A673 (cell line): ENCODE measurements around the gene CFL2. TPM values are rescaled to one million over a fixed set of nuclear protein-coding genes. Genes with fewer than 3 reads are reported as not detected.
A peak's percentile ranks its signal among the peaks of the same experiment; 100 is the strongest.

ENCODE experiments used
- BruUV-seq: library from RNA; stranded (reverse); fragments of 400-500 nt; replicated peaks from 2 replicates; lab custom pipeline; 2021; lab: Mats Ljungman, UMichigan
- CTCF ChIA-PET: fragments of 300-600 bp; sonication (Branson Sonifier 250); formaldehyde crosslinking; loops from one replicate; lab custom pipeline; 2022; ENCODE audit warnings: antibody characterized with exemption; lab: Charles Lee
- POLR2A ChIA-PET: fragments of 300-600 bp; sonication (Branson Sonifier 250); formaldehyde crosslinking; loops from one replicate; lab custom pipeline; 2022; ENCODE audit warnings: antibody characterized with exemption; ENCODE audit not compliant: low non-redundant PET; lab: Charles Lee
- DNase-seq: peaks from one replicate; pipeline ENCODE4 v3.0.0-alpha.2; 2015; ENCODE audit warnings: low spot score
- H3K27ac ChIP-seq: fragments of 200-600 bp; sonication (generic); 2 replicates; pipeline ENCODE4 v1.5.1; 2016; ENCODE audit warnings: mixed run types, low read depth, mild to moderate bottlenecking, mixed read lengths, antibody characterized with exemption, low read length; ENCODE audit not compliant: poor library complexity, severe bottlenecking
- H3K27me3 ChIP-seq: fragments of 200-600 bp; sonication (generic); replicated peaks from 2 replicates; pipeline ENCODE4 v1.6.1; 2017; ENCODE audit warnings: mixed run types, low read depth, mild to moderate bottlenecking, mixed read lengths, antibody characterized with exemption, low read length; ENCODE audit not compliant: insufficient read depth, poor library complexity
- H3K36me3 ChIP-seq: fragments of 200-600 bp; sonication (generic); 2 replicates; pipeline ENCODE4 v1.6.1; 2016; ENCODE audit warnings: mixed run types, mild to moderate bottlenecking, mixed read lengths, antibody characterized with exemption, low read length; ENCODE audit not compliant: insufficient read depth, poor library complexity, severe bottlenecking
- H3K4me1 ChIP-seq: fragments of 200-600 bp; sonication (generic); 2 replicates; pipeline ENCODE4 v1.6.1; 2017; ENCODE audit warnings: mixed run types, mild to moderate bottlenecking, mixed read lengths, antibody characterized with exemption, low read length; ENCODE audit not compliant: insufficient read depth, poor library complexity, severe bottlenecking
- H3K4me3 ChIP-seq: fragments of 200-600 bp; sonication (generic); 2 replicates; pipeline ENCODE4 v1.5.1; 2016; ENCODE audit warnings: low read depth, mixed run types, mild to moderate bottlenecking, mixed read lengths, low read length; ENCODE audit not compliant: poor library complexity, severe bottlenecking
- H3K9me3 ChIP-seq: fragments of 200-600 bp; sonication (generic); 2 replicates; pipeline ENCODE4 v1.6.1; 2016; ENCODE audit warnings: mixed run types, low read depth, mild to moderate bottlenecking, mixed read lengths, antibody characterized with exemption, low read length; ENCODE audit not compliant: poor library complexity, severe bottlenecking
- CTCF ChIP-seq: fragments of 300-800, 200-600 bp; sonication (generic); conservative IDR thresholded peaks from 2 replicates; pipeline ENCODE4 v1.5.1; 2017; ENCODE audit warnings: low read depth, mild to moderate bottlenecking, antibody characterized with exemption, low read length, moderate library complexity, mixed read lengths
- EZH2 ChIP-seq: fragments of 200-600 bp; sonication (generic); IDR thresholded peaks from 2 replicates; pipeline ENCODE4 v1.6.1; 2017; ENCODE audit warnings: borderline replicate concordance, low read depth, mild to moderate bottlenecking, mixed read lengths, antibody characterized with exemption, low read length; ENCODE audit not compliant: poor library complexity, severe bottlenecking
- intact Hi-C: fragments of 100-400 bp; cut with micrococcal nuclease; formaldehyde crosslinking; loops from one replicate; pipeline ENCODE4 v1.10.0; 2022; ENCODE audit not compliant: unreplicated experiment
- total RNA-seq: library from RNA; stranded (reverse); gene quantifications from 2 replicates; pipeline ENCODE4 v1.2.3, GENCODE V29; 2021

CFL2 gene
- total RNA-seq, 1 experiment from 2014 or later = 89.4 TPM

- DNase-seq = peak; percentile 23
- no peaks in the 10 kb centered on the region for H3K9me3 ChIP-seq
- no peaks in the 10 kb centered on the region for H3K27me3 ChIP-seq
- POLR2A ChIA-PET = no interaction called here
- no TSS peak for BruUV-seq
- no peaks in the 10 kb centered on the region for H3K36me3 ChIP-seq
- H3K4me1 ChIP-seq = peaks cover 11% of the 10 kb centered on the region
- CTCF ChIA-PET = interaction anchor here (0.6 kb wide), 1 partner anchor 30 kb away, joined by 3 read pairs; no protein-coding TSS in a partner anchor
- H3K27ac ChIP-seq = no peak overlapping the region
- TF ChIP-seq EZH2 = no peak
- no peak for TF ChIP-seq CTCF
- intact Hi-C loops = no loop called here
- H3K4me3 ChIP-seq = no peak overlapping the region
Measured at GRCh38 chr14:34693228-34693939, 21.0 kb downstream of the CFL2 start.

- DNase-seq = no peak
- Histone ChIP-seq H3K4me3 (no peak overlapping the region), H3K27me3 (no peaks in the 10 kb centered on the region), H3K4me1 (peaks cover 11% of the 10 kb centered on the region), H3K36me3 (no peaks in the 10 kb centered on the region), H3K9me3 (no peaks in the 10 kb centered on the region), H3K27ac (no peak overlapping the region)
- intact Hi-C loops = no loop called here
- ChIA-PET CTCF (interaction anchor here (0.6 kb wide), 1 partner anchor 30 kb away, joined by 3 read pairs; no protein-coding TSS in a partner anchor), POLR2A (no interaction called here)
- BruUV-seq = no TSS peak
- TF ChIP-seq CTCF (no peak), EZH2 (no peak)
Measured at GRCh38 chr14:34692898-34693227, 21.5 kb downstream of the CFL2 start.

DNA sequence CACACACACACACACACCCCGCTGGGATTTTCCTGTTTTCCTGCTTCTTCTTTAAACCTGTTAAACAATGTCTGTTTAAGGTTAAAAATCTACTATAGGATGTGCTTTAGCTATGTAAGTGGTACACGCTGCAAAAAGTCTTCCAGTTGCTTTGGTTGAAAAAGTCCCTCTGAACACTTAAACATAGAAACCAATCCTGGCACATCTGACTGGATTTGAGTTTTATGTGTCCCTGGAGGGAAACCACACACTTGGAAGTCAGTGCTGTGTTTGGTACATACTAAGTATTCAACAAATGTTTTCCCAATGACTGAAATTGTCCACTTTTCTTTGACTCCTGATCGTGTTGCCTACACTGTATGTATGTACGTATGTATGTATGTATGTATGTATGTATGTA lies 22.0 kb downstream of the CFL2 start:
- Histone ChIP-seq H3K27ac (no peak overlapping the region), H3K4me3 (no peak overlapping the region), H3K27me3 (no peaks in the 10 kb centered on the region), H3K36me3 (no peaks in the 10 kb centered on the region), H3K4me1 (peaks cover 11% of the 10 kb centered on the region), H3K9me3 (no peaks in the 10 kb centered on the region)
- POLR2A ChIA-PET = no interaction called here
- BruUV-seq = no TSS peak
- CTCF ChIA-PET = no interaction called here
- DNase-seq = peak; percentile 45
- intact Hi-C loops = no loop called here
- TF ChIP-seq CTCF = no peak
- TF ChIP-seq EZH2 = no peak
